ENCODE measurements around the gene FBXO47. TPM values are rescaled to one million over a fixed set of nuclear protein-coding genes. Genes with fewer than 3 reads are reported as not detected.

Gene FBXO47
- total RNA-seq = not detected
- long read RNA-seq = 0 reads

DNA sequence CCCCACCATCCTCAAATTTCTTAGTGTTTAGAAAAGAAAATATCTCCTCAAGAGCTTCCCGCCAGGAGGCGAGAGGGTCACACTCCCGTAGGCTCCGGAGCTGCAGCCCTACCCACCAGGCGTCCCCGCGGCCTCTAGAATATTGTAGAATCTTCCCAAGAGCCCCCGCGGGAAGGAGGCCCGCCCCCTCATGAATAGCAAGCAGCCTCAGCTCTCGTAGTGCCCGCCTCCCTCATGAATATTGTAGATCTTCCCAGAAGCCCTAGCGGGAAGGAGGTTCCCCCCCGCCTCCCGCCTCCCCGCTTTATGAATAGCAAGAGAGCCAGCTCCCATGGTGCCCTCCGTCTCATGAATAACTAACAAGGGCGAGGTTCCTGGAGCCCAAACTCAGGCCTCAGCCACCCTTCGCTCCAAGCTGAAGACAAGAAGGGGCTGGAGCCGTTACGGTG is at the start of gene FBXO47:
TSS of gene FBXO47 (minus strand) at position 114 of the 449 bp plus-strand sequence. CDS start 4,378 bp downstream, outside the sequence.
- intact Hi-C loops (cut with DNase I, micrococcal nuclease) = no loop called here
- DNase-seq = peak; percentile 90 to 94

GRCh38 chr17:39016193-39017153 is 49.3 kb upstream of the FBXO47 start:
- intact Hi-C loops (cut with DNase I, micrococcal nuclease) = no loop called here
- ATAC-seq (no peak), DNase-seq (no peak)

More for the DNA sequence above, at the start of gene FBXO47:
- ATAC-seq = peak; percentile 99

DNA sequence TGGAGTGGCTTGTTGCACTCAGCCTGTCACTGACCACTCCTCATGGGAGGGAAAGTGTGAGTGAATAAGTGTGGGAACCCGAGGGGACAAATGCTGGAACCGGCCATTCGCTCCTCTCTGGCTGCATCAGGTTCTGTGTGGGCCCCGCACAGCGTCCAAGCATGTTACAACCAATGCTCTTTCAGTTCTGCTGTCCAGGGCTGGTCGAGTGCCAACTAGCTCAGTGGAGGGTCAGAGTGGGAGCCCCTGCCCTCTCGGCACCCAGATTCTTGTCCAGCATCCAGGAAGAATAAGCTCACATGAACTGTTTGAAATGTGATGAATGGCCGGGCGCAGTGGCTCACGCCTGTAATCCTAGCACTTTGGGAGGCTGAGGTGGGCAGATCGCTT is 48.3 kb upstream of the FBXO47 start:
- no peak for ATAC-seq
- intact Hi-C loops (cut with DNase I, micrococcal nuclease) = no loop called here
- no peak for DNase-seq

GRCh38 chr17:39014795-39015545 is 47.8 kb upstream of the FBXO47 start:
- ATAC-seq (no peak), DNase-seq (no peak)
- intact Hi-C loops (cut with DNase I, micrococcal nuclease) = no loop called here

DNA sequence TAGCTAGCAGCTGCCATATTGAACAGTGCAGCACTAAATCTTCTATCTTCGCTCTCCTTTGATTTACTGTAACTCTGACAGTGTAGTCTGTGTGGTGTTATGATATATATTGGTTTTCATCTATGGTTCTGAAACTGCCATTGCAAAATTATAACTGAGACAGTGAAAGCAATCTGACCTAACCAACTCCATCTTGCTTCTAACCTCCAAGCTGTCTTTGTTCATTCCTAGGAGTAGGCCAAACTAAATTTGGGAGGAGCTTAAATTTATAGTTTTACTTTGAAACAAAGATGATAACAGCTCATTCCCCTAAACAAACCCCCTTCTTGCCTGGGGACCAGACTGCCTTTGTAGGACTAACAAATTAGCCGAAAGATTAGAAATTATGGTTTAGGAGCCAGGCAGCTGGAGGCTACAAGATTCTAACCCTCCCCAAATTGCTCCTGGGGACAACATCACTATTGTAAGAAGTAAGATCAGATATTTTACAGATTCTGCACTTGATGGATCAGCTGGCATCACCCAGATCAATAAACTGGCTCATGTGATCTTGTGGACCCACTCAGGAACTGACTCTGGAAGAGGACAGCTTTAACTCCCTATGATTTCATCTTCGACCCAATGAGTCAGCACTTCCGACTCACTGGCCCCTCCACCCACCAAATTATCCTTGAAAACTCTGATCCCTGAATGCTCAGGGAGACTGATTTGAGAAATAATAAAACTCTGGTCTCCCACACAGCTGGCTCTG is 47.0 kb upstream of the FBXO47 start:
- no peak for DNase-seq
- intact Hi-C loops (cut with DNase I, micrococcal nuclease) = no loop called here
- ATAC-seq = no peak

- no peak for ATAC-seq
- intact Hi-C loops (cut with DNase I, micrococcal nuclease) = no loop called here
- DNase-seq = no peak
These were observed 45.5 kb upstream of the FBXO47 start for GRCh38 chr17:39012725-39013124.

- intact Hi-C loops (cut with DNase I, micrococcal nuclease) = no loop called here
- ATAC-seq (no peak), DNase-seq (no peak)
These were observed 44.8 kb upstream of the FBXO47 start for GRCh38 chr17:39011907-39012468.

- DNase-seq (no peak), ATAC-seq (no peak)
- intact Hi-C loops (cut with DNase I, micrococcal nuclease) = no loop called here
These were observed 42.4 kb upstream of the FBXO47 start for GRCh38 chr17:39009581-39010001.

DNA sequence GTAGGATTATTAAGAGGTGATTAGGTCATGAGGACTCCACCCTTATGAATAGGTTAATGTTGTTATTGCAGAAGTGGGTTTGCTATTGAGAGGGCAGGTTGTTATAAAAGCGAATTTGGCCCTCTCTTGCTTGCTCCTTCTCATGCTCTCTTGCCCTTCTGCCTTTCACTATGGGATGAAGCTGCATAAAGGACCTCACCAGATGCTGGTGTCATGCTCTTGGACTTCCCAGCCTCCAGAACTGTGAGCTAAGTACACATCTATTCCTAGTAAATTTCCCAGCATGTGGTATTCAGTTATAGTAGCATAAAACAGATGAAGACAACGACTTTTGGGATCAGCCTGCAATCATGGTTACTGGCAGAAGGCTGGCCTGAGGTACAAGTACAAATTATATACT is 41.4 kb upstream of the FBXO47 start:
- DNase-seq (no peak), ATAC-seq (no peak)
- intact Hi-C loops (cut with DNase I, micrococcal nuclease) = no loop called here

GRCh38 chr17:39002991-39003715 is 36.0 kb upstream of the FBXO47 start:
- DNase-seq (peak; percentile 46 to 56), ATAC-seq (no peak)
- intact Hi-C loops (cut with DNase I, micrococcal nuclease) = no loop called here

GRCh38 chr17:39001703-39002637 is 34.8 kb upstream of the FBXO47 start:
- intact Hi-C loops (cut with DNase I, micrococcal nuclease) = no loop called here
- DNase-seq = peak; percentile 48 to 64
- ATAC-seq = peak; percentile 75

- DNase-seq (no peak), ATAC-seq (no peak)
- intact Hi-C loops (cut with DNase I, micrococcal nuclease) = no loop called here
These were observed 32.9 kb upstream of the FBXO47 start for GRCh38 chr17:39000021-39000601.

DNA sequence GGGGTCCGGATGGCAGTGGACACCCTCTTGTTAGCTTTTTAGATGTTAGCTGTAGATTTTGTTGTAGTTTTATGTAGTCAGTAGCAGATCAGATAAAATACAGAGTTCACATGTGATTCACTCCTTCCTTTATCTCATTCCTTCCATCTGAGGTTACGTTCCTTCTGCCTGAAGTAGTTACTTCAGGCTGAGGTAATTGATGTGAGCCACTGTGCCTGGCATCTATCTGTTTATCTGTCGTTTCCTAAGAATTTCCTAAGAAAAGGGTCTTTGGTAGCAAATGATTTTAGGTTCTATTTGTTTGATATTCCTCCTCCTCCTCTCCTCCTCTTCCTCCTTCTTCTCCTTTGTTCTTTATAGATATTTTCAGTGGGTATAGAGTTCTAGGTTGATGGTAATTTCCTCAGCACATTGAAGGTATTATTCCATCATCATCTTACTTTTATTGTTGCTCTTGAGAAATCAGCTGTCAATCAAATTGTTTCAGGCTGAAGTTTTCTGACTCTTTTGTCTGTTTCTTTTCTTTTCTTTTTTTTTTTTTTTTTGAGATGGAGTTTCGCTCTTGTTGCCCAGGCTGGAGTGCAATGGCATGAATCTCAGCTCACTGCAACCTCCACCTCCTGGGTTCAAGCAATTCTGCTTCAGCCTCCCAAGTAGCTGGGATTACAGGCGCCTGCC is 29.6 kb upstream of the FBXO47 start:
- no peak for DNase-seq
- no peak for ATAC-seq
- intact Hi-C loops (cut with DNase I, micrococcal nuclease) = loop anchor here in 1 of 2 donors (10.0 kb wide), 1 partner anchor 68 kb away; no protein-coding TSS in a partner anchor

DNA sequence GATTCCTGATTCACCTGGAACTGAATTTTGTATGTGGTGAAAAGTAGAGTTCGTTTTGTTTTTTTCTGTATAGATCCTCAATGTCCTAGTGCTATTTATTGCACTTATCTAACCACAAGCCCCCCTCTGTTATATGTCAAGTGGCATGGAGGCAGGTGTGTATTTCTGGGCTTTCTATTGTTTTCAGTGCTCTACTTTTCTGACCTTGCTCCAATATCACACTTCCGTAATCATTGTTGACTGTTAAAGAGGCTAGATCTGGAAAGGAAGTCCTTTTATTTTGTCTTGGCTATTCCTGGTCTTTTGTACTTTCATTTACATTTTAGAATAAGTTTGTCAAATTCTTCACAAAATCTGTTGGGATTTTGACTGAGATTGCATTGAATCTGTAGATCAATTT is 26.8 kb upstream of the FBXO47 start:
- intact Hi-C loops (cut with DNase I, micrococcal nuclease) = loop anchor here in 1 of 2 donors (10.0 kb wide), 1 partner anchor 71 kb away; no protein-coding TSS in a partner anchor
- ATAC-seq = no peak
- DNase-seq = no peak

GRCh38 chr17:38984666-38985065 is 17.5 kb upstream of the FBXO47 start:
- DNase-seq = no peak
- intact Hi-C loops (cut with DNase I, micrococcal nuclease) = loop anchor here (5.0 to 10.0 kb wide), 2 partner anchors 168 to 170 kb away; partner anchors contain the start of gene PLXDC1 (in 2 of the 2)
- no peak for ATAC-seq

All from left colon (tissue), 2 donors.